HL-60 (cell line): ENCODE results near the gene TMEM117.

Source experiments
- CTCF ChIP-seq: IDR thresholded peaks from one replicate; pipeline ENCODE4 v1.5.1; 2011; ENCODE audit warnings: low read length, control low read depth, inconsistent platforms; ENCODE audit not compliant: insufficient read depth
- GABPA ChIP-seq: IDR thresholded peaks from 2 replicates; pipeline ENCODE4 v1.6.1; 2012; ENCODE audit warnings: low read depth
- REST ChIP-seq: IDR thresholded peaks from 2 replicates; pipeline ENCODE4 v1.6.1; 2012; ENCODE audit warnings: low read depth; ENCODE audit not compliant: insufficient replicate concordance

GRCh38 chr12:43807386-43807785, 28.5 kb upstream of the TMEM117 start:
- TF ChIP-seq GABPA (no peak), REST (no peak), CTCF (no peak)
